ENCODE results near the gene TESK2.
"Not testable (repeated sequence)": the region's sequence is repeated elsewhere in the genome, so short reads cannot be mapped to it uniquely, and the experiment has no call there.

The TESK2 gene

DNA sequence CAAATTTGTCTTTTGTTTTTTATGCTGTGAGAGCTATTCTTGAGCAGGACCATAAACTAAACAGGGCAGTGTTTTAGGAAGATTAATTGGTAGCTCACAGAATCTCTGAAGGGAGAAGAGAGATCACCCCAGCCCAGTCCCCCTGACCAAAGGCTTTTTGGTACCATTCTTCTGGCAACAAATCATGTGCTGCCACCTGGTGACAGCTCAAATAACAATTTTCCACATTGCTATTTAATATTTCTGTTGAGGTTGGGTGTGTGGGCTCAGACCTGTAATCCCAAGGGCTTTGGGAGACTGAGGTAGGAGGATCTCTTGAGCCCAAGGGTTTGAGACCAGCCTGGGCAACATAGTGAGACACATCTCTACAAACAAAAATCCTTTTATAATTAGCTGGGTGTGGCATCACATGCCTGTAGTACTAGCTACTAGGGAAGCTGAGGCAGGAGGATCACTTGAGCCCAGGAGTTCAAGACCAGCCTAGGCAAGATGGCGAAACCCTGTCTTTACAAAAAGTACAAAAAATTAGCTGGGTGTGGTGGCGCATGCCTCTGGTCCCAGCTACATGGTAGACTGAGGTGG is 2.2 kb upstream of the TESK2 start:
- H3K27ac ChIP-seq (ENCODE audit: low read depth, low read length): no peak overlapping the region
- H2BK15ac ChIP-seq (replicated peaks; ENCODE audit: low read depth): no peak overlapping the region
- no peak overlapping the region for H3K56ac ChIP-seq (ENCODE audit: low read length)
- no peak overlapping the region for H4K8ac ChIP-seq (ENCODE audit: low read depth, low read length)
- H3K9ac ChIP-seq (ENCODE audit: low read length): no peak overlapping the region
- no peak overlapping the region for H2BK5ac ChIP-seq (ENCODE audit: low read length)
- no peaks in the 10 kb centered on the region for H3K79me1 ChIP-seq (ENCODE audit: low read length)
- no peaks in the 10 kb centered on the region for H3K79me2 ChIP-seq (ENCODE audit: control insufficient read depth, insufficient read depth, low read length)
- no peaks in the 10 kb centered on the region for H3K36me3 ChIP-seq (ENCODE audit: control insufficient read depth, insufficient read depth, low read length)
- H2AK5ac ChIP-seq (ENCODE audit: low read length): no peak overlapping the region
- no peaks in the 10 kb centered on the region for H3K27me3 ChIP-seq (ENCODE audit: insufficient read depth, low read length, poor library complexity)
- WGBS (ENCODE audit: extremely low coverage, insufficient coverage, low lambda C conversion rate): no CpG with 5 or more reads among the region's 2 CpGs
- H2BK120ac ChIP-seq (ENCODE audit: low read depth, low read length): no peak overlapping the region
- H3K4ac ChIP-seq (ENCODE audit: low read depth, low read length): no peak overlapping the region
- no peak overlapping the region for H3K4me2 ChIP-seq (ENCODE audit: low read length)
- H3K4me3 ChIP-seq (ENCODE audit: low read length): no peak overlapping the region
- H4K5ac ChIP-seq (ENCODE audit: low read length): no peak overlapping the region
- DNase-seq: peak; percentile 72
- no peaks in the 10 kb centered on the region for H3K4me1 ChIP-seq (ENCODE audit: control insufficient read depth, low read depth, low read length)
- no peak overlapping the region for H3K23ac ChIP-seq (ENCODE audit: low read length)
- no peak overlapping the region for H3K18ac ChIP-seq (ENCODE audit: low read length)

GRCh38 chr1:45492691-45493090 is 1.7 kb upstream of the TESK2 start:
- no peak overlapping the region for H2BK120ac ChIP-seq (ENCODE audit: low read depth, low read length)
- no peak overlapping the region for H2BK5ac ChIP-seq (ENCODE audit: low read length)
- WGBS (ENCODE audit: extremely low coverage, insufficient coverage, low lambda C conversion rate): no CpG with 5 or more reads among the region's 3 CpGs
- no peaks in the 10 kb centered on the region for H3K4me1 ChIP-seq (ENCODE audit: control insufficient read depth, low read depth, low read length)
- no peak overlapping the region for H3K4me2 ChIP-seq (ENCODE audit: low read length)
- H3K27ac ChIP-seq (ENCODE audit: low read depth, low read length): no peak overlapping the region
- no peaks in the 10 kb centered on the region for H3K36me3 ChIP-seq (ENCODE audit: control insufficient read depth, insufficient read depth, low read length)
- no peaks in the 10 kb centered on the region for H3K27me3 ChIP-seq (ENCODE audit: insufficient read depth, low read length, poor library complexity)
- H3K18ac ChIP-seq (ENCODE audit: low read length): no peak overlapping the region
- H4K5ac ChIP-seq (ENCODE audit: low read length): no peak overlapping the region
- no peak overlapping the region for H2AK5ac ChIP-seq (ENCODE audit: low read length)
- no peak overlapping the region for H3K9ac ChIP-seq (ENCODE audit: low read length)
- H3K23ac ChIP-seq (ENCODE audit: low read length): no peak overlapping the region
- H3K79me1 ChIP-seq (ENCODE audit: low read length): no peaks in the 10 kb centered on the region
- H3K79me2 ChIP-seq (ENCODE audit: control insufficient read depth, insufficient read depth, low read length): no peaks in the 10 kb centered on the region
- no peak for DNase-seq
- no peak overlapping the region for H2BK15ac ChIP-seq (replicated peaks; ENCODE audit: low read depth)
- H3K4ac ChIP-seq (ENCODE audit: low read depth, low read length): no peak overlapping the region
- no peak overlapping the region for H4K8ac ChIP-seq (ENCODE audit: low read depth, low read length)
- no peak overlapping the region for H3K56ac ChIP-seq (ENCODE audit: low read length)
- no peak overlapping the region for H3K4me3 ChIP-seq (ENCODE audit: low read length)

DNA sequence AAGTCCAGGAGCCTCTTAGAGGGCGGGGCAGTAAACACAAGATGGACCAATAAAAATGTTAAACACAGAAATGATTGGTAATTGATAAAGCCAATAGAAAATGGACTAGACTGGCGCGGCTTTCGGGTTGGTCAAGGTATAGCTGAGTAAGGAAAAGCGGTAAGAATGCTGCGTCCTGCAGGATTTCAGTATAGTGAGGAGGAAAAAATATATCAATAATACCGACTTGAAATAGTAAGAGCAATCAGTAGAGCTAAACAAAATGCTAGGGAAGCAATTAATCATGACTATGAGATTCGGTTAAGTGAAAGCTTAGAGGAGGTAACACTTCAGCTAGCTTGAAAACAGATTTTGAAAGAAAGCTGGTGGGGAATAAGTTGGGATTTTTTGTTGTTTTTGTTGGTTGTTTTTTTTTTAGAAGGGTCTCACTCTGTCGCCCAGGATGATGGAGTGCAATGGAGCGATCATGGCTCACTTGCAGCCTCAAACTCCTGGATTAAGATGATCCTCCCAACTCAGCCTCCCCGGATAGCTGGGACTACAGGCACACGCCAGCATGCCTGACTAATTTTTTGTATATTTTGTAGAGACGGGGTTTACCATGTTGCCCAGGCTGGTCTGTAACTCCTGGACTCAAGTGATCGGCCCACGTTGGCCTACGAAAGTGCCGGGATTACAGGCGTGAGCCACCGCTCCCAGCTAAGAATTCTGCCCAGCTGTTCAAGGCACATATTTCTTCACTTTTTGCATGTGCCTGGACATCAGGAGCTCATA is 711 bp upstream of the TESK2 start:
- Histone ChIP-seq H3K79me1 (ENCODE audit: low read length) (no peaks in the 10 kb centered on the region), H3K27ac (ENCODE audit: low read depth, low read length) (no peak overlapping the region), H3K4me1 (ENCODE audit: control insufficient read depth, low read depth, low read length) (no peaks in the 10 kb centered on the region), H3K56ac (ENCODE audit: low read length) (no peak overlapping the region), H4K5ac (ENCODE audit: low read length) (no peak overlapping the region), H2BK120ac (ENCODE audit: low read depth, low read length) (no peak overlapping the region), H3K18ac (ENCODE audit: low read length) (no peak overlapping the region), H3K36me3 (ENCODE audit: control insufficient read depth, insufficient read depth, low read length) (no peaks in the 10 kb centered on the region), H3K4ac (ENCODE audit: low read depth, low read length) (no peak overlapping the region), H3K23ac (ENCODE audit: low read length) (no peak overlapping the region), H2BK5ac (ENCODE audit: low read length) (no peak overlapping the region), H3K4me2 (ENCODE audit: low read length) (no peak overlapping the region), H3K79me2 (ENCODE audit: control insufficient read depth, insufficient read depth, low read length) (no peaks in the 10 kb centered on the region), H4K8ac (ENCODE audit: low read depth, low read length) (no peak overlapping the region), H2BK15ac (replicated peaks; ENCODE audit: low read depth) (no peak overlapping the region), H2AK5ac (ENCODE audit: low read length) (no peak overlapping the region), H3K4me3 (ENCODE audit: low read length) (no peak overlapping the region), H3K9ac (ENCODE audit: low read length) (peak overlapping the region; percentile 3), H3K27me3 (ENCODE audit: insufficient read depth, low read length, poor library complexity) (no peaks in the 10 kb centered on the region)
- no peak for DNase-seq
- WGBS (ENCODE audit: extremely low coverage, insufficient coverage, low lambda C conversion rate): no CpG with 5 or more reads among the region's 19 CpGs

DNA sequence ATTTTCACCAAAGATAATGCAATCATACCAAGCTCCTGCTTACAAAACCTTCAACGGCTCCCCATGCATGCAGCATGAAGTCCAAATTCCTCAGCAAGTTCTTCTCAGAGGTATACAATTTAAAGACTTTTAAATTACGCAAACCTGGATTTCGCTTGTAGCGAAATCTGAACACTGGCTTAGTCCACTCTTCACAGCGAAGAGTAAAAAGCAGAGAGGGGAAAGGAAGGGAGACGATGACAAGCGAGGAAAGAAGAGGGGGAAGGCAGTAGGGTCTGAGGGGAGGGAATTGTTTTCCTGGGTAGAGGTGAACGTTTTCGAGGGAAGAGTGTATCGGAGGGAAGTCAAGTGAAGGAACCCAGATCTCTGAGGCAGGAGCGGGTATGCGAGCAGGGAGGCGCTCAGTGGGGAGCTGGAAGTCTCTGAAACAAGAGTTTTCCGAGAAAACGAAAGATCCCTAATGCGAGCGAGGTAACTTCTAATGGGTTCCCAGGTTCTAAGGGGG is 790 bp downstream of the TESK2 start:
- peak overlapping the region; percentile 17 for H3K4me3 ChIP-seq (ENCODE audit: low read length)
- H3K4me1 ChIP-seq (ENCODE audit: control insufficient read depth, low read depth, low read length): no peaks in the 10 kb centered on the region
- H3K36me3 ChIP-seq (ENCODE audit: control insufficient read depth, insufficient read depth, low read length): no peaks in the 10 kb centered on the region
- no peak overlapping the region for H2BK120ac ChIP-seq (ENCODE audit: low read depth, low read length)
- H3K79me2 ChIP-seq (ENCODE audit: control insufficient read depth, insufficient read depth, low read length): no peaks in the 10 kb centered on the region
- no peak overlapping the region for H4K5ac ChIP-seq (ENCODE audit: low read length)
- no peaks in the 10 kb centered on the region for H3K27me3 ChIP-seq (ENCODE audit: insufficient read depth, low read length, poor library complexity)
- no peak overlapping the region for H2AK5ac ChIP-seq (ENCODE audit: low read length)
- no peak overlapping the region for H3K4ac ChIP-seq (ENCODE audit: low read depth, low read length)
- peak overlapping the region; percentile 82 for H3K56ac ChIP-seq (ENCODE audit: low read length)
- WGBS (ENCODE audit: extremely low coverage, insufficient coverage, low lambda C conversion rate): no CpG with 5 or more reads among the region's 17 CpGs
- H3K23ac ChIP-seq (ENCODE audit: low read length): no peak overlapping the region
- H4K8ac ChIP-seq (ENCODE audit: low read depth, low read length): no peak overlapping the region
- H2BK15ac ChIP-seq (replicated peaks; ENCODE audit: low read depth): no peak overlapping the region
- H3K9ac ChIP-seq (ENCODE audit: low read length): peak overlapping the region; percentile 70
- H3K18ac ChIP-seq (ENCODE audit: low read length): peak overlapping the region; percentile 29
- no peak overlapping the region for H2BK5ac ChIP-seq (ENCODE audit: low read length)
- peak; percentile 54 for DNase-seq
- H3K27ac ChIP-seq (ENCODE audit: low read depth, low read length): no peak overlapping the region
- H3K4me2 ChIP-seq (ENCODE audit: low read length): peak overlapping the region; percentile 52
- no peaks in the 10 kb centered on the region for H3K79me1 ChIP-seq (ENCODE audit: low read length)

DNA sequence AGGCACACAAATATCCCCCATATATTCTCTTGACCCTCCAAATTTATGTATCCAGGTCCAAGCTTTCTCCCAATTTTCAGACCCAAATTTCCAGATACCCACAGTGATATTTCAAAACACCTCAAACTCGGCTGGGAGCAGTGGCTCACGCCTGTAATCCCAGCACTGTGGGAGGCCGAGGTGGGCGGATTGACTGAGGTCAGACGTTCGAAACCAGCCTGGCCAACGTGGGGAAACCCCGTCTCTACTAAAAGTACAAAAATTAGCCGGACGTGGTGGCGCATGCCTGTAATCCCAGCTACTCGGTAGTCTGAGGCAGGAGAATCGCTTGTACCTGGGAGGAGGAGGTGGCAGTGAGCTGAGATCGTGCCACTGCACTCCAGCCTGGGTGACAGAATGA is 1.6 kb downstream of the TESK2 start:
- not testable (repeated sequence) for H3K79me1 ChIP-seq (ENCODE audit: low read length); H3K27me3 ChIP-seq (ENCODE audit: insufficient read depth, low read length, poor library complexity); H3K79me2 ChIP-seq (ENCODE audit: control insufficient read depth, insufficient read depth, low read length); H3K18ac ChIP-seq (ENCODE audit: low read length); H3K23ac ChIP-seq (ENCODE audit: low read length); H2BK5ac ChIP-seq (ENCODE audit: low read length); H3K36me3 ChIP-seq (ENCODE audit: control insufficient read depth, insufficient read depth, low read length); H3K4me1 ChIP-seq (ENCODE audit: control insufficient read depth, low read depth, low read length); H2AK5ac ChIP-seq (ENCODE audit: low read length); H2BK120ac ChIP-seq (ENCODE audit: low read depth, low read length); H3K4me3 ChIP-seq (ENCODE audit: low read length); H3K27ac ChIP-seq (ENCODE audit: low read depth, low read length); H4K8ac ChIP-seq (ENCODE audit: low read depth, low read length); H4K5ac ChIP-seq (ENCODE audit: low read length); DNase-seq; H3K4ac ChIP-seq (ENCODE audit: low read depth, low read length); H2BK15ac ChIP-seq (replicated peaks; ENCODE audit: low read depth); H3K4me2 ChIP-seq (ENCODE audit: low read length)
- no CpG with 5 or more reads among the region's 14 CpGs for WGBS (ENCODE audit: extremely low coverage, insufficient coverage, low lambda C conversion rate)
- Histone ChIP-seq H3K56ac (ENCODE audit: low read length) (peak overlapping the region; percentile 2), H3K9ac (ENCODE audit: low read length) (peak overlapping the region; percentile 70)
